Neural progenitor cell (in vitro differentiated cells): ENCODE results near the gene CDK8. TPM values are rescaled to one million over a fixed set of nuclear protein-coding genes. Genes with fewer than 3 reads are reported as not detected.

Experiments
- DNase-seq: peaks from one replicate; pipeline ENCODE4 v3.0.0-alpha.2; 2016; ENCODE audit warnings: low spot score
- H2AFZ ChIP-seq: fragments of 200-600 bp; sonication (generic); replicated peaks from 2 replicates; pipeline ENCODE4 v1.6.1; 2016; ENCODE audit warnings: antibody characterized with exemption
- H3F3A ChIP-seq: fragments of 200-600 bp; sonication (generic); 2 replicates; pipeline ENCODE4 v1.6.1; 2016; ENCODE audit warnings: antibody characterized with exemption, low read depth
- H3K27ac ChIP-seq: fragments of 200-600 bp; sonication (generic); 2 replicates; pipeline ENCODE4 v1.5.1; 2016; ENCODE audit warnings: mild to moderate bottlenecking
- H3K27me3 ChIP-seq: fragments of 200-600 bp; sonication (generic); 2 replicates; pipeline ENCODE4 v1.6.1; 2016; ENCODE audit warnings: mild to moderate bottlenecking, moderate library complexity
- H3K36me3 ChIP-seq: fragments of 200-600 bp; sonication (generic); 2 replicates; pipeline ENCODE4 v1.5.1; 2016
- H3K4me1 ChIP-seq: fragments of 200-600 bp; sonication (generic); 2 replicates; pipeline ENCODE4 v1.6.1; 2016; ENCODE audit warnings: mixed run types
- H3K4me2 ChIP-seq: fragments of 200-600 bp; sonication (generic); 2 replicates; pipeline ENCODE4 v1.6.1; 2016
- H3K4me3 ChIP-seq: fragments of 200-600 bp; sonication (generic); 2 replicates; pipeline ENCODE4 v1.5.1; 2016
- H3K79me2 ChIP-seq: fragments of 200-600 bp; sonication (generic); 2 replicates; pipeline ENCODE4 v1.6.1; 2016; ENCODE audit warnings: low read depth
- H3K9ac ChIP-seq: fragments of 200-600 bp; sonication (generic); 2 replicates; pipeline ENCODE4 v1.6.1; 2016
- H3K9me3 ChIP-seq: fragments of 200-600 bp; sonication (generic); 2 replicates; pipeline ENCODE4 v1.5.1; 2016; ENCODE audit warnings: low read depth
- H4K20me1 ChIP-seq: fragments of 200-600 bp; sonication (generic); 2 replicates; pipeline ENCODE4 v1.6.1; 2016; ENCODE audit warnings: low read depth
- H3K27ac Mint-ChIP-seq: 3 replicates; pipeline ENCODE4 v1.8.0; 2021; ENCODE audit warnings: mixed read lengths
- H3K27me3 Mint-ChIP-seq: 2 replicates; pipeline ENCODE4 v1.8.0; 2022; ENCODE audit warnings: low read depth, mild to moderate bottlenecking, inconsistent platforms, moderate library complexity, mixed read lengths; ENCODE audit not compliant: insufficient read depth
- H3K36me3 Mint-ChIP-seq: 3 replicates; pipeline ENCODE4 v1.8.0; 2021; ENCODE audit warnings: mixed read lengths
- H3K4me1 Mint-ChIP-seq: 3 replicates; pipeline ENCODE4 v1.8.0; 2021; ENCODE audit warnings: mixed read lengths
- H3K4me3 Mint-ChIP-seq: 3 replicates; pipeline ENCODE4 v1.8.0; 2021; ENCODE audit warnings: mild to moderate bottlenecking, moderate library complexity, mixed read lengths
- H3K9me3 Mint-ChIP-seq: 3 replicates; pipeline ENCODE4 v1.8.0; 2020; ENCODE audit warnings: mixed read lengths
- EZH2 ChIP-seq: fragments of 200-600 bp; sonication (generic); IDR thresholded peaks from 2 replicates; pipeline ENCODE4 v1.6.1; 2017; ENCODE audit warnings: antibody characterized with exemption, mild to moderate bottlenecking, moderate library complexity
- EZH2phosphoT487 ChIP-seq: fragments of 200-600 bp; sonication (generic); IDR thresholded peaks from 2 replicates; pipeline ENCODE4 v1.6.1; 2017; ENCODE audit warnings: antibody characterized with exemption
- small RNA-seq: library from RNA; depleted of rRNA; stranded (forward); fragments of <200 nt; gene quantifications from one replicate; pipeline ENCODE3, GENCODE V24; 2015
- total RNA-seq: library from RNA; depleted of rRNA; stranded (reverse); fragments of >200 nt; gene quantifications from 2 replicates; pipeline ENCODE4 v1.2.3, GENCODE V29; 2015; ENCODE audit warnings: low replicate concordance
- TF ChIP-seq, protein P1 (sequence below): fragments of 200-600 bp; sonication (generic); IDR thresholded peaks from 2 replicates; pipeline ENCODE4 v1.5.1; 2017; ENCODE audit warnings: antibody characterized with exemption, mild to moderate bottlenecking

CDK8 gene
- total RNA-seq, 1 donor from 2014 or later = 69.3 TPM

DNA sequence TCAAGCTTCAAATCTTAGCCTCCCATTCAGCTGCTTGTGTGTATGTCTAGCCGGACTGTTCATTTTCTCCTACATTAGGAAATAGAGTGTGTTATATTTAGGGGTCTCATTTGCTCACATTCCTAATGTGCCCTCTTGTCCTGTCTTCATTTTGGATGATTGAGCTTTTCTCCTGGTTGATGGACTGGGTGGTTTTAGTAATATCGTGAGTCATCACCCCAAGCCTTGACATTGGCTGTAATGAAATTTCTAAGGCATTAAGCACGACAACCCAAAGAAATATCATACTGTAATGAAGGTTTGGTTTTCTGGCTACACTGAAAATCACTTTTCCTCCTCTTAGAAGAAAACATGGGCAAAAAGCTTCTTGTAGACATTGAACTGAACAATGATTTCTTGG, 192.8 kb downstream of the CDK8 start:
- H3K9me3 Mint-ChIP-seq = peaks cover 2% of the 10 kb centered on the region
- Histone ChIP-seq H2AFZ (no peak overlapping the region), H3F3A (no peaks in the 10 kb centered on the region), H3K4me2 (no peak overlapping the region), H3K79me2 (no peaks in the 10 kb centered on the region), H4K20me1 (no peaks in the 10 kb centered on the region), H3K4me1 (no peaks in the 10 kb centered on the region), H3K9ac (no peak overlapping the region), H3K27me3 (no peaks in the 10 kb centered on the region), H3K27ac (no peak overlapping the region), H3K4me3 (no peak overlapping the region), H3K36me3 (no peaks in the 10 kb centered on the region), H3K9me3 (no peaks in the 10 kb centered on the region)
- no peaks in the 10 kb centered on the region for H3K4me1 Mint-ChIP-seq
- H3K27me3 Mint-ChIP-seq = peaks cover 2% of the 10 kb centered on the region
- no peak overlapping the region for H3K27ac Mint-ChIP-seq
- no peak overlapping the region for H3K4me3 Mint-ChIP-seq
- H3K36me3 Mint-ChIP-seq = no peaks in the 10 kb centered on the region
- no peak for TF ChIP-seq EZH2
- TF ChIP-seq, protein P1, sequence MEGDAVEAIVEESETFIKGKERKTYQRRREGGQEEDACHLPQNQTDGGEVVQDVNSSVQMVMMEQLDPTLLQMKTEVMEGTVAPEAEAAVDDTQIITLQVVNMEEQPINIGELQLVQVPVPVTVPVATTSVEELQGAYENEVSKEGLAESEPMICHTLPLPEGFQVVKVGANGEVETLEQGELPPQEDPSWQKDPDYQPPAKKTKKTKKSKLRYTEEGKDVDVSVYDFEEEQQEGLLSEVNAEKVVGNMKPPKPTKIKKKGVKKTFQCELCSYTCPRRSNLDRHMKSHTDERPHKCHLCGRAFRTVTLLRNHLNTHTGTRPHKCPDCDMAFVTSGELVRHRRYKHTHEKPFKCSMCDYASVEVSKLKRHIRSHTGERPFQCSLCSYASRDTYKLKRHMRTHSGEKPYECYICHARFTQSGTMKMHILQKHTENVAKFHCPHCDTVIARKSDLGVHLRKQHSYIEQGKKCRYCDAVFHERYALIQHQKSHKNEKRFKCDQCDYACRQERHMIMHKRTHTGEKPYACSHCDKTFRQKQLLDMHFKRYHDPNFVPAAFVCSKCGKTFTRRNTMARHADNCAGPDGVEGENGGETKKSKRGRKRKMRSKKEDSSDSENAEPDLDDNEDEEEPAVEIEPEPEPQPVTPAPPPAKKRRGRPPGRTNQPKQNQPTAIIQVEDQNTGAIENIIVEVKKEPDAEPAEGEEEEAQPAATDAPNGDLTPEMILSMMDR = no peak
- TF ChIP-seq EZH2phosphoT487 = no peak
- DNase-seq = no peak

DNA sequence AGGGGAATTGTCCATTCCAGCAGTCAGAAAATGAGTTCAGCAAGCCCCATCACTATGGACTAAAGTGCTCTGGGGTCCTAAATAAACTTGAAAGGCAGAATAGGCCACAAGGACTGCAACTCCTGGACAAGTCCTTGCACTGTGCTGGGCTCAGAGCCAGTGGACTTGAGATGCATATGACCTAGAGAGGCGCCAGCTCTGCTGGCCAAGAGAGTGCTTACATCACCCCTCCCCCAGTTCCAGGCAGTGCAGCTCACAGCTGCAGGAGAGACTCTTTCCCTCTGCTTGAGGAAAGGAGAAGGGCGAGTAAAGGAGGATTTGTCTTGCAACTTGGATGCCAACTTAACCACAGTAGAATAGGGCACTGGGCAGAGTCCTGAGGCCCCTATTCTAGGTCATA, 194.1 kb downstream of the CDK8 start:
- no peak for DNase-seq
- H3K9me3 Mint-ChIP-seq = peaks cover 2% of the 10 kb centered on the region
- H3K4me1 Mint-ChIP-seq = no peaks in the 10 kb centered on the region
- H3K4me3 Mint-ChIP-seq = no peak overlapping the region
- Histone ChIP-seq H3K27ac (no peak overlapping the region), H3K4me1 (no peaks in the 10 kb centered on the region), H3K36me3 (no peaks in the 10 kb centered on the region), H3K4me3 (no peak overlapping the region), H3K79me2 (no peaks in the 10 kb centered on the region), H3K4me2 (no peak overlapping the region), H4K20me1 (no peaks in the 10 kb centered on the region), H3F3A (no peaks in the 10 kb centered on the region), H2AFZ (no peak overlapping the region), H3K9ac (no peak overlapping the region), H3K9me3 (no peaks in the 10 kb centered on the region), H3K27me3 (no peaks in the 10 kb centered on the region)
- no peak overlapping the region for H3K27ac Mint-ChIP-seq
- H3K27me3 Mint-ChIP-seq = peaks cover 2% of the 10 kb centered on the region
- TF ChIP-seq, protein P1 = no peak
- TF ChIP-seq EZH2phosphoT487 (no peak), EZH2 (no peak)
- H3K36me3 Mint-ChIP-seq = no peaks in the 10 kb centered on the region

DNA sequence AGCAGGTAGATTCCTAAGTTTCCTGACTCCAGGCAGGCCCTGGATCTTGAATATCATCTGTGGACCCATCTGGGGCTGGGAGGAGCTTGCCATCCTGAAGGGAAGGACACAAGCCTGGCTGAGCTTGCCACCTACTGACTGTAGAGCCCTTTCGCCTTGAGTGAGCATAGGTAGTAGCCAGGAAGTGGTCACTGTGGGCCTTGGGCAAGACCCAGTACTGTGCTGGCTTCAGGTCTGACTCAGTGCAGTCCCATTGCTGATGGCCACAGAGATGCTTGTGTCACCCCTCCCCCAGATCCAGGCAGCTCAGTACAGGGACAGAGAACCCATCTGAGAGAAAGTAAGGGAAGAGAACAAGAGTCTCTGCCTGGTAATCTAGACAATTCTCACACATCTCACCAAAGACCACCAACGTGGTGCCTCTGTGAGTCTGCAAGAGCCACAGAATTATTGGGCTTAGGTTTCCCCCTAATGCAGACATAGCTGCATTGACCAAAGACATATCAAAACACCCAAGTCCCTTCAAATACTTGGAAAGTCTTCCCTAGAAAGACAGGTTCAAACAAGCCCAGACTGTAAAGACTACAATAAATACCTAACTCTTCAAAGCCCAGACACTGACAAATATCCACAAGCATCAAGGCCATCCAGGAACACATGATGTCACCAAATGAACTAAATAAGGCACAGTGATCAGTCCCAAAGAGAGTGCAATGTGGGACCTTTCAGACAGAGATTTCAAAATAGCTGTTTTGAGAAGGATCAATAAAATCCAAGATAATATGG, 195.3 kb downstream of the CDK8 start:
- H2AFZ ChIP-seq = no peak overlapping the region
- H3K4me1 Mint-ChIP-seq = no peaks in the 10 kb centered on the region

More for the DNA sequence above, 195.3 kb downstream of the CDK8 start:
- no peak overlapping the region for H3K4me2 ChIP-seq
- no peak overlapping the region for H3K4me3 Mint-ChIP-seq
- no peaks in the 10 kb centered on the region for H3K79me2 ChIP-seq
- no peak overlapping the region for H3K9ac ChIP-seq
- peaks cover 2% of the 10 kb centered on the region for H3K27me3 Mint-ChIP-seq
- peaks cover 4% of the 10 kb centered on the region for H3K27me3 ChIP-seq
- H3K27ac ChIP-seq = no peak overlapping the region
- H4K20me1 ChIP-seq = no peaks in the 10 kb centered on the region
- TF ChIP-seq EZH2phosphoT487 (no peak), EZH2 (no peak)
- TF ChIP-seq, protein P1 = no peak
- no peaks in the 10 kb centered on the region for H3K36me3 ChIP-seq
- DNase-seq = no peak
- H3F3A ChIP-seq = no peaks in the 10 kb centered on the region
- peaks cover 2% of the 10 kb centered on the region for H3K9me3 Mint-ChIP-seq
- no peak overlapping the region for H3K4me3 ChIP-seq
- no peaks in the 10 kb centered on the region for H3K4me1 ChIP-seq
- no peaks in the 10 kb centered on the region for H3K36me3 Mint-ChIP-seq
- H3K27ac Mint-ChIP-seq = no peak overlapping the region
- H3K9me3 ChIP-seq = no peaks in the 10 kb centered on the region

Small RNA genes lying within 50 kb of the gene (small RNA-seq; reads per million reads assigned to genes)
- not detected for gene RF02271

Other genes starting within 250 kb of the CDK8 start
- gene SHISA2, start 202.1 kb upstream of the CDK8 start, total RNA-seq = 367 and 386 TPM in 2 replicates
- gene RNF6, start 31.8 kb upstream of the CDK8 start, total RNA-seq = 17.3 and 25.3 TPM in 2 replicates